K562 (cell line): ENCODE results near the gene RAP1GAP2.

Source experiments
- RAD21 ChIP-seq, 2 experiments: fragments of 250-450 bp in 1 of 2; fragments of 450-650 bp in 1 of 2; sonication (Bioruptor Pico) in 1 of 2; formaldehyde crosslinking in 1 of 2; IDR thresholded peaks in 1 of 2; conservative IDR thresholded peaks in 1 of 2; 2 replicates each; pipeline versions ENCODE4 v1.4.0 to v1.8.0; 2020 to 2022; ENCODE audit warnings: mild to moderate bottlenecking in 2 of 2, moderate library complexity in 1 of 2
- SIN3A ChIP-seq, 2 experiments: fragments of 150-350 bp in 1 of 2; IDR thresholded peaks; 2 replicates each; pipeline ENCODE4 v1.6.1; 2011 to 2016; ENCODE audit warnings: borderline replicate concordance in 2 of 2, low read depth in 2 of 2, low read length in 2 of 2, mild to moderate bottlenecking in 2 of 2, moderate library complexity in 2 of 2; ENCODE audit not compliant: control insufficient read depth in 1 of 2
- ZNF239 ChIP-seq: fragments of 250-450 bp; sonication (Bioruptor Pico); IDR thresholded peaks from 2 replicates; pipeline ENCODE4 v1.4.0; 2020; ENCODE audit warnings: mild to moderate bottlenecking
- TF ChIP-seq, protein P1 (sequence below): fragments of 450-650 bp; conservative IDR thresholded peaks from 2 replicates; pipeline ENCODE4 v1.6.1; 2016; ENCODE audit warnings: missing genetic modification characterization, low read depth, mild to moderate bottlenecking, missing compliant biosample characterization, moderate library complexity

DNA sequence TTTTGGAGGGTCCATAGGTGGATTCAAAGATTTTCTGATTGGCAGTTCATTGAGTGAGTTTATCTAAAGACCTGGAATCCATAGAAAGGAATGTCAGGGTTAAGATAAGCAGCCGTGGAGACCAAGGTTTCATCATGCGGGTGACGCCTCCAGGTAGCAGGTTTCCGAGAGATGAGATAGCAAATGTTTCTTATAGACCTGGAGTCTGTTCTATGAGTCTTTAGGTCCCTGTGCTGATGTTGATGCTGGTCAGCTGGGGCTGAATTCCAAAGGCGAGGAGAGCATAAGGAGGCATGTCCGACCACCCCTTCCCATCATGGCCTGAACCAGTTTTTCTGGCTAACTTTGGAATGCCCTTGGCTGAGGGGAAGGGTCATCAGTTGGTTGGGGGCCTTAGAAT lies 80.2 kb downstream of the RAP1GAP2 start:
- no peak for TF ChIP-seq ZNF239 (CRISPR knock-in tag)
- no peak for TF ChIP-seq SIN3A (IDR thresholded peaks at IDR 0.05; ENCODE audit: borderline replicate concordance in 2 of 2, control insufficient read depth in 1 of 2, low read depth in 2 of 2, low read length in 2 of 2)
- TF ChIP-seq RAD21 (CRISPR knock-in tag; conservative IDR thresholded peaks at IDR 0.05 in 1 of 2, IDR thresholded peaks at IDR 0.05 in 1 of 2), result no peak
- TF ChIP-seq, protein P1, sequence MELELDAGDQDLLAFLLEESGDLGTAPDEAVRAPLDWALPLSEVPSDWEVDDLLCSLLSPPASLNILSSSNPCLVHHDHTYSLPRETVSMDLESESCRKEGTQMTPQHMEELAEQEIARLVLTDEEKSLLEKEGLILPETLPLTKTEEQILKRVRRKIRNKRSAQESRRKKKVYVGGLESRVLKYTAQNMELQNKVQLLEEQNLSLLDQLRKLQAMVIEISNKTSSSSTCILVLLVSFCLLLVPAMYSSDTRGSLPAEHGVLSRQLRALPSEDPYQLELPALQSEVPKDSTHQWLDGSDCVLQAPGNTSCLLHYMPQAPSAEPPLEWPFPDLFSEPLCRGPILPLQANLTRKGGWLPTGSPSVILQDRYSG (tag), result no peak
